Adipose tissue (tissue), 3 donors: ENCODE data around the gene SCAPER. TPM values are rescaled to one million over a fixed set of nuclear protein-coding genes. Genes with fewer than 3 reads are reported as not detected.

Experiments used
- H3K27ac ChIP-seq: one replicate; pipeline ENCODE4 v1.5.1; 2013; ENCODE audit warnings: low read depth, low read length
- WGBS, 3 donors: extraction: QIAGEN DNeasy Blood & Tissue Kit; methylation state at CpG; one replicate each; pipeline ENCODE4 v1.1.7; 2013; 5-methylcytosine and 5-hydroxymethylcytosine counted together
- polyA plus RNA-seq, 3 donors: library from polyadenylated mRNA; stranded (reverse); fragments of 200-250 nt; gene quantifications; one replicate each; pipeline ENCODE4 v1.2.3, GENCODE V29; 2013
- donor health status: healthy with polysubstance abuse.
- donor health status: Bipolar disorder and iron deficiency.
- donor health status: healthy.

The SCAPER gene
- polyA plus RNA-seq, 3 donors, result 5.4 to 9.6 (median 8.5) TPM

GRCh38 chr15:76377751-76378150 is 527.4 kb downstream of the SCAPER start:
- H3K27ac ChIP-seq, result no peak overlapping the region

GRCh38 chr15:76377217-76377616 is 527.9 kb downstream of the SCAPER start:
- whole genome bisulfite sequencing, 3 donors, result 64 to 80% (median 69%) methylated on average over 2 of the region's 2 CpGs
- H3K27ac ChIP-seq, result no peak overlapping the region

DNA sequence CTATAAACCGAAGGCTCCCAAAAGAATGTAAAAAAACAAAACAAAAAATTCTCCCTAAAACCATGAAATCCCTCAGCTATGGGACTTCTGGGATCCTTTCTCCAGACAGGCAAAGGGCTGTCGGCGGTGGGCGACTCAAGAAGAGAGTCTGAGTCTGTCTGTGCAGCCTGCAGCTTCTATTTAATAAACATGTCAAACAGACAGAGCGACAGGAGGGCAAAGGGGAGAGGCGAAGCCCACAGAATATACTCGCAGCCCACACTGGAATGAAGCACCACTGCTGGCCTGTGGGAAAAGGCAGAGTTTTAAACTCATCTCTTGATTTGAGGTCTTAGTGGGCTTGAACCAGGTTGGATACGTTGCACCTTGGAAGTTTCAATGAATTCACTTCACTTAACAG is 528.3 kb downstream of the SCAPER start:
- WGBS, 3 donors, result 87 to 90% (median 90%) methylated on average over 8 of the region's 8 CpGs
- no peak overlapping the region for H3K27ac ChIP-seq

DNA sequence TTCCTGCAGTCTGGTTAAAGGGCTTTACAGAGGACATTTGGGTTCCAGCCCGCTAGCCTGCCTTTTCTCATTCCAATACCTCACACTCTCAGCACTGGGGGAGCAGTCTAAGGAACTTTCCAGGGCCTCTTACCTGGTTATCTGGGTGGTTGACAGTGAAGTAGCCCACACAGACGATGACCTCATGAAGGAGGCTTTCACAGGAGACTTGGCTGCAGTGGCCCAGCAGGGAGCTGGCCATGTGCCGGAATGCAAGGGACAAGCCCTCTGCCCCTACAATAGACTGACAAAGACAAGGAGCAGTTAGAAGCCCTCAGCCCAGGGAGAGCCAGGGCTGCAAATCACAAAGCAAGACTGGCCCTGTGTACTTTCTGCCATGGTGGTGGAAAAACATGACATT is 529.1 kb downstream of the SCAPER start:
- no peak overlapping the region for H3K27ac ChIP-seq
- WGBS, 3 donors, result 93 to 97% (median 94%) methylated on average over 3 of the region's 3 CpGs

GRCh38 chr15:76368122-76368621 is 537.0 kb downstream of the SCAPER start:
- no peak overlapping the region for H3K27ac ChIP-seq
- 45 to 70% (median 57%) methylated on average over 11 of the region's 11 CpGs for WGBS, 3 donors

DNA sequence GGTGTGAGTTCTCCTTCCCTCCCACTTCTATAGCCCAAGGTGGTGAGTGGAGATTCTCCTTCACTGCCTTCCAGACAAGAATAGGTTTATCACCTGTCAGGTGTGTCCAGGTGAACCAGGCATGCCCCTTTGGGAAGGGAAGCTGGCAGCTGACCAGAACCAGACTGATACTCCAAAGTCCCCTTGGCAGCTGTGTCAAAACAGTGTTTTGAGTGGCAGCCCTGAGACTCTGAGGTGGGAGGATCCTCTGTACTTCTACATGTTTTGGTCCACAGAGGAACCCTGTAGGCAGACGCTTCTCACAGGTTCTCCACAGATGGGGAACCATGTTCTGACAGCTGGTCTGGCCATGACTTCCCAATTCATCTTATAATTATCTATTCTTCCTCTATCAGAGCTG is 538.4 kb downstream of the SCAPER start:
- H3K27ac ChIP-seq, result no peak overlapping the region
- 83 to 100% (median 98%) methylated on average over 1 of the region's 1 CpG for WGBS, 3 donors

DNA sequence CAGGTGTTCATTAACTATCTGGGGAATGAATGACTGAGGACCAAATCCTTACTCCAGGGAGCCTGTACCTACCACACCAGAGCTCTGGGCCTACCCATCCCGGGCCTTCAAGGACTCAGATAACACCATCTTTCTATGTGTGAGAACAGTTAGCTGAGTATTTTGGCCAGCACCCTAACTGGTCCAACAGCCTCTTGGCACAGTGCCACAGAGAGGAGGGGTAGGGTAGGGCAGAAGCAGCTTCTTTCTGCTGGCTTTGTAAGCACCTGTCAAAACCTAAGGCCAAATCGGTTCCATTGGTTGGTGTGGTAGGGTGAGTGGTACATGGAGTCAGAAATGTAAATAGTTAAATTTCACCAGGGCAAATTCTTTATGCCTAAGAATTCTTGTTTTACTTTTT is 541.9 kb downstream of the SCAPER start:
- 69 to 91% (median 91%) methylated on average over 2 of the region's 2 CpGs for WGBS, 3 donors
- no peak overlapping the region for H3K27ac ChIP-seq

DNA sequence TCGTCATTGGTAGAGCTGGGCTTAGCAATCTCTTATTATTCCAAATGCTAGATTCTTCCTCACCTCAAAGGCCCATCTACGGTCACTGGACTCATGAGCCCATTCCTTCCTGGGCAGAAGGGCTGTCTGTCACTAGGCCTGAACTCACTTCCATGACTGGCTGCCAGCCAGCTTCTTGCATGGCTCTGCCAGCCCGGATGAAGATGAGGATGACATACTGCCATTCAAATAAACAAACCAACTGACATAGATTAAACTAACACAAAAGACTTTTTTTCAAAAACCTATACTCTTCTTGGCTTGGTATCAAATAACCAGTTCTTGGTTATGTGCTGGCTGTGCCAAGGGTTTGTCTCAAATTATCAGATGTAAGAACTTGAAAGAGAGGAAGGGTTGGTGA is 544.7 kb downstream of the SCAPER start:
- H3K27ac ChIP-seq, result no peak overlapping the region
- WGBS, 3 donors, result 92 to 99% (median 92%) methylated on average over 3 of the region's 3 CpGs

GRCh38 chr15:76359152-76359551 is 546.0 kb downstream of the SCAPER start:
- H3K27ac ChIP-seq, result no peak overlapping the region
- 60 to 96% (median 63%) methylated on average over 3 of the region's 3 CpGs for WGBS, 3 donors

- 94 to 97% (median 97%) methylated on average over 3 of the region's 3 CpGs for WGBS, 3 donors
Observed at GRCh38 chr15:76358453-76358852, 546.7 kb downstream of the SCAPER start.

GRCh38 chr15:76354823-76355440 is 550.2 kb downstream of the SCAPER start:
- WGBS, 3 donors, result 83 to 89% (median 87%) methylated on average over 3 of the region's 3 CpGs
- H3K27ac ChIP-seq, result no peak overlapping the region

More at GRCh38 chr15:76358453-76358852, 546.7 kb downstream of the SCAPER start:
- H3K27ac ChIP-seq, result no peak overlapping the region

DNA sequence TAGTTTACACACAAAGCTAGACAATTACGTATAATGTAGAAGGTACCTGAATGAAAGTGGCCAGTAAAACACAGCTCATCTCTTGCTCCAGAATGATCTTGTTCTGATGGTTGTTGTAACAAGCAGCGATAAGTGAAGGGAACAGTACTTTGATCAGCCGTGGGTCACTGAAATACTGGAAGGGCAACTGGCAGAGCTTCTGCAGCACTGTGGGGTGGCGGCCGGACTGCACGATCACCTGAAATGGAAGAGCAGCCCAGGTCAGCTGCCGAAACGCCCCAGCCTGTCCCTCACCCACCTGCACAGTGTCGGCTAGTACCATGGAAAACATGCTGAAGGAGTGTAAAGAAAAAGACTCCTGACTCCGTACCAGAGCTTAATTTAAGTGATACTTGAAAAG is 551.2 kb downstream of the SCAPER start:
- 94 to 95% (median 94%) methylated on average over 10 of the region's 10 CpGs for WGBS, 3 donors
- no peak overlapping the region for H3K27ac ChIP-seq

DNA sequence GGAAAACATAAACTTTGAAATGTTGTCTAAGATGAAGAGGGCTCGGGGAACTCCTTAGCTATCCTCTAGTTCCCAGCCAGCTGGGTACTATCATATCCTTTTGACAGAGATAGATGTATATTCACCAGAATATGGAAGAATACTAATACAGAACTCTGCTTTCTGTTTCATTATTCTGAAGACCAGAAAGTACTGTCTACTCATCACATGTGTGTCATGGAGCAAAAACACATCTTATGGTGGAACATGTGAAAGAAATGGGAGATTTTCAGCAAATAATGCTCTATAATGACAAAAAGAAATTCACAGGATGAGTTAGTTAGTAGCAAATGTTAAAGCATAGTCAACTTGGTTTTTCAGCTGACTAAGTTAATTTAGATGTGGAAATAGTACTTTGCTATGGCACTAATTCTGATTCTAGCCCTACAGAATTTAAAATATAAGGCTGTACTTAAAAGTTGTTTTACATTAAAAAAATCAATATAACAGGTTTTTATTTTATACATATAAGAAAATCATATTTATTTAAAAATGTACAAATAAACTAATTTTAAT is 552.0 kb downstream of the SCAPER start:
- no peak overlapping the region for H3K27ac ChIP-seq
- WGBS, 3 donors, result 94 to 98% (median 95%) methylated on average over 1 of the region's 1 CpG

DNA sequence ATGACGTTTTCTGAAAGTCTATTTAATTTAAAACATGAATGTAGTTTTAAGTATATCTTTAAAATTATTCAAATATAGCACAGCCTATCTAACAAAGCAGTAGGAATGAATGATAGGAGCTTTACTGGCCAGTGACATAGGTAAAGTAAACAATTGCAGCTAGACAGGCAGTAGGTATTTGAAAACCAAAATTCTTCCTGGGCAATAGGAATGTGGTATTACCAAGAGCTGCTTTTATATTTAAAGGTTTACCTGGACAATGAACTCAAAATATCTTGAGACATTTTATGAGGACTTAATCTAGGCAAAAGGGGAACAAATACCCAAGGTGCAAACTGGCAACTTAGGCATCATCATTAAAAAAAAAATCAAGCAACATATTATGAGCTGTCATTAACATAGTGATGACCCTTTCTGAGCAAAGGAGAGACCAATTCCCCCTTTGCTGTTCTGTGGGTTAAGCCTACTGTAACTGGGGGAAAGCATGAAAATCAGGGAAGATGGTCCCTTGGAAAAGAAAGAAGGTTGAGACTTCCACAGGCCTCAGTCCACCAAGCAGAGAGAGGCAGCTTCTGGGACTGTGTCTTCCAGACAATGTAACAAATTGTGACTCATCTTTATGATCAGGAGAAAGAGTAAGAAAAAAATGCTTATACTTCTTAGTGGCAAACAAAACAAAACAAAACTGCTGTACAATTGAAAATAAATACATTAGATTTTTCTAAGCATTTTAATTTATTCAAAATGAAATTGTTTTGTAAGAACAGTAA is 555.7 kb downstream of the SCAPER start:
- no peak overlapping the region for H3K27ac ChIP-seq
- WGBS, 3 donors, result 95 to 98% (median 95%) methylated on average over 1 of the region's 1 CpG

GRCh38 chr15:76347482-76348055 is 557.6 kb downstream of the SCAPER start:
- no peak overlapping the region for H3K27ac ChIP-seq
- WGBS, 3 donors, result 54 to 89% (median 57%) methylated on average over 13 of the region's 13 CpGs

DNA sequence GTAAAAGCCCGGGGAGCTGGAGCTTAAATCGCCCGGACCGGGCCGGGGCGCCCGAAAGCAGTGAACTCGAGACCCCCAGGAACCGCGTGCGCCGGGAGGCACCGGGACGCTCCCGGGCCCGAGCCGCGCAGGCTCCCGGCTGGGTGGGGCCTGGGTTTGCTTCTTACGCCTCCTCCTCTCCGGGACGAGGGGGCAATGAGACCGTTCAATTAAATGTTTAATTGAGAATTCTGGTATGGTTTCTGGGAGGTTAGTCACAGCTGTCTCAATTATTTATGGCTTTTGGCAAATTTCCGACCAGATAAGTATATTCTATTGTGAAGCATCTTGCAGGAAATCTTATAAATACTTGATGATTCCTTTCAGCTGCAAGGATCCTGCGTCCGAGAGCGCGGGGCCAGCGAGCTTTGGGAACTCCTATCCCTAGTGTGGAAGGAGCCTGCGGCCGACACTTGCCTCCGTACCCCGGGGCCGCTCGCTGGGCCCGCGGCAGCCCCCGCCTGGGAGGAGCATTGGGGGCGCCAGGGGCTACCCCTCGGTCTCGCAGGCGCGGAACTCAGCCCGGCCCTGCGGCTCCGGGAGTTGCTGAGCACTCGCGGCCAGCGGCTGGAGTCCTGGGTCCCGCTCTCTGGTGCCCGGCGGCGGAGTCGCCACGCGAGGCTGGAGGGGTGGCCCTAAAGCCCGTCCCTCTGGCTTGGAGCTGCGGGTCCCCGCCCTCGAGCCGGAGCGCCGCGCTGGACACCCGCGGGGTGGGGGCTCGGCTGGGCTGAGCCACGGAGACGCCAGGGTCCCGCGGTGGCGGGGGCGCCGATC is 558.3 kb downstream of the SCAPER start:
- no peak overlapping the region for H3K27ac ChIP-seq
- WGBS, 3 donors, result 3 to 21% (median 6%) methylated on average over 71 to 74 of the region's 74 CpGs

GRCh38 chr15:76345880-76346668 is 559.1 kb downstream of the SCAPER start:
- no peak overlapping the region for H3K27ac ChIP-seq
- WGBS, 3 donors, result 2 to 5% (median 2%) methylated on average over 65 of the region's 65 CpGs

GRCh38 chr15:76345583-76345879 is 559.6 kb downstream of the SCAPER start:
- no peak overlapping the region for H3K27ac ChIP-seq
- 21 to 28% (median 23%) methylated on average over 7 of the region's 7 CpGs for WGBS, 3 donors
